HEK293 (cell line): ENCODE results near the gene SRPX.
A peak's percentile ranks its signal among the peaks of the same experiment; 100 is the strongest.

Experiments used
- CTCF ChIA-PET: fragments of 350-600 bp; formaldehyde crosslinking; extraction: SDS; loops from one replicate; lab custom pipeline; 2021; ENCODE audit warnings: antibody characterized with exemption; lab: Yijun Ruan, JAX
- POLR2A ChIA-PET: fragments of 300-600 bp; formaldehyde crosslinking; extraction: SDS; loops from one replicate; lab custom pipeline; 2020; ENCODE audit warnings: antibody characterized with exemption, inconsistent platforms; lab: Yijun Ruan, JAX
- H3K27ac ChIP-seq: fragments of 200-500 bp; sonication (Bioruptor generic); 2 replicates; pipeline ENCODE4 v1.5.1; 2014; ENCODE audit warnings: low read depth, low read length, control low read depth, inconsistent platforms; ENCODE audit errors: extremely low read depth
- H3K36me3 ChIP-seq, 2 experiments: fragments of 200-500 bp in 1 of 2; sonication (Bioruptor generic) in 1 of 2; 1 replicate in 1 of 2; 2 replicates in 1 of 2; pipeline ENCODE4 v1.5.1; 2014 to 2017; ENCODE audit warnings: inconsistent platforms in 2 of 2, low read length in 2 of 2; ENCODE audit not compliant: control insufficient read depth in 2 of 2, insufficient read depth in 1 of 2
- H3K4me1 ChIP-seq: fragments of 200-500 bp; sonication (Bioruptor generic); 2 replicates; pipeline ENCODE4 v1.5.1; 2014; ENCODE audit warnings: mild to moderate bottlenecking, low read length, inconsistent platforms; ENCODE audit not compliant: control insufficient read depth, insufficient read depth
- H3K4me3 ChIP-seq: 2 replicates; pipeline ENCODE4 v1.5.1; 2011; ENCODE audit warnings: low read depth, mild to moderate bottlenecking, control low read depth, low read length, moderate library complexity
- H3K9me3 ChIP-seq: fragments of 200-500 bp; sonication (Bioruptor generic); 2 replicates; pipeline ENCODE4 v1.5.1; 2014; ENCODE audit warnings: low read depth, low read length, inconsistent platforms; ENCODE audit not compliant: control insufficient read depth, insufficient read depth
- EGR2 ChIP-seq: fragments of 450-650 bp; formaldehyde crosslinking; IDR thresholded peaks from 2 replicates; pipeline ENCODE4 v1.5.1; 2016; ENCODE audit warnings: low read depth, missing biosample characterization, missing genetic modification characterization
- HOXC10 ChIP-seq: sonication (generic); formaldehyde crosslinking; IDR thresholded peaks from 2 replicates; pipeline ENCODE4 v1.8.1; 2023; ENCODE audit warnings: mild to moderate bottlenecking, missing genetic modification reagents
- KLF8 ChIP-seq: fragments of 450-650 bp; formaldehyde crosslinking; IDR thresholded peaks from 2 replicates; pipeline ENCODE4 v1.5.1; 2016; ENCODE audit warnings: missing biosample characterization, missing genetic modification characterization
- OSR2 ChIP-seq: fragments of 450-650 bp; formaldehyde crosslinking; IDR thresholded peaks from 2 replicates; pipeline ENCODE4 v1.5.1; 2016; ENCODE audit warnings: missing biosample characterization, missing genetic modification characterization
- SP2 ChIP-seq: fragments of 450-650 bp; formaldehyde crosslinking; IDR thresholded peaks from 2 replicates; pipeline ENCODE4 v1.5.1; 2016; ENCODE audit warnings: missing biosample characterization, missing genetic modification characterization
- SP3 ChIP-seq: fragments of 450-650 bp; formaldehyde crosslinking; IDR thresholded peaks from 2 replicates; pipeline ENCODE4 v1.5.1; 2016; ENCODE audit warnings: missing biosample characterization, missing genetic modification characterization
- ZBTB20 ChIP-seq: fragments of 450-650 bp; formaldehyde crosslinking; IDR thresholded peaks from 2 replicates; pipeline ENCODE4 v1.5.1; 2016; ENCODE audit warnings: missing biosample characterization, missing genetic modification characterization
- ZBTB8A ChIP-seq: fragments of 450-650 bp; formaldehyde crosslinking; IDR thresholded peaks from 2 replicates; pipeline ENCODE4 v1.5.1; 2016; ENCODE audit warnings: missing biosample characterization, missing genetic modification characterization
- ZIC2 ChIP-seq: fragments of 450-650 bp; formaldehyde crosslinking; IDR thresholded peaks from 2 replicates; pipeline ENCODE4 v1.5.1; 2016; ENCODE audit warnings: missing biosample characterization, missing genetic modification characterization
- ZNF211 ChIP-seq: fragments of 450-650 bp; formaldehyde crosslinking; IDR thresholded peaks from 2 replicates; pipeline ENCODE4 v1.5.1; 2016; ENCODE audit warnings: low read depth, missing biosample characterization, missing genetic modification characterization
- ZNF335 ChIP-seq: fragments of 450-650 bp; formaldehyde crosslinking; conservative IDR thresholded peaks from 2 replicates; pipeline ENCODE4 v1.5.1; 2016; ENCODE audit warnings: missing biosample characterization, missing genetic modification characterization
- ZNF37A ChIP-seq: fragments of 450-650 bp; IDR thresholded peaks from 2 replicates; pipeline ENCODE4 v1.5.1; 2018; ENCODE audit warnings: missing biosample characterization, missing genetic modification characterization
- ZNF600 ChIP-seq: fragments of 450-650 bp; formaldehyde crosslinking; IDR thresholded peaks from 2 replicates; pipeline ENCODE4 v1.5.1; 2016; ENCODE audit warnings: missing biosample characterization, missing genetic modification characterization
- ZNF768 ChIP-seq: fragments of 450-650 bp; formaldehyde crosslinking; IDR thresholded peaks from 2 replicates; pipeline ENCODE4 v1.5.1; 2018; ENCODE audit warnings: missing biosample characterization, mild to moderate bottlenecking, missing genetic modification characterization
- ZSCAN23 ChIP-seq: fragments of 450-650 bp; formaldehyde crosslinking; IDR thresholded peaks from 2 replicates; pipeline ENCODE4 v1.5.1; 2016; ENCODE audit warnings: missing biosample characterization, missing genetic modification characterization
- ZXDB ChIP-seq: fragments of 450-650 bp; formaldehyde crosslinking; IDR thresholded peaks from 2 replicates; pipeline ENCODE4 v1.5.1; 2016; ENCODE audit warnings: missing biosample characterization, missing genetic modification characterization
- TF ChIP-seq, protein P1 (sequence below): fragments of 450-650 bp; formaldehyde crosslinking; IDR thresholded peaks from 2 replicates; pipeline ENCODE4 v1.5.1; 2016; ENCODE audit warnings: missing biosample characterization, missing genetic modification characterization
- TF ChIP-seq, protein P2 (sequence below): fragments of 450-650 bp; formaldehyde crosslinking; IDR thresholded peaks from 2 replicates; pipeline ENCODE4 v1.5.1; 2017; ENCODE audit warnings: missing biosample characterization, missing genetic modification characterization
- TF ChIP-seq, protein P3 (sequence below): fragments of 450-650 bp; IDR thresholded peaks from 2 replicates; pipeline ENCODE4 v1.5.1; 2018; ENCODE audit warnings: missing biosample characterization, mild to moderate bottlenecking, missing genetic modification characterization
- TF ChIP-seq, protein P4 (sequence below): sonication (generic); formaldehyde crosslinking; IDR thresholded peaks from 2 replicates; pipeline ENCODE4 v1.8.1; 2022; ENCODE audit warnings: mild to moderate bottlenecking, moderate library complexity, missing genetic modification reagents
- TF ChIP-seq, protein P5 (sequence below): fragments of 450-650 bp; formaldehyde crosslinking; optimal IDR thresholded peaks from 2 replicates; pipeline ENCODE3; 2016; ENCODE audit warnings: missing biosample characterization, mild to moderate bottlenecking, missing genetic modification characterization

SRPX gene, protein sequence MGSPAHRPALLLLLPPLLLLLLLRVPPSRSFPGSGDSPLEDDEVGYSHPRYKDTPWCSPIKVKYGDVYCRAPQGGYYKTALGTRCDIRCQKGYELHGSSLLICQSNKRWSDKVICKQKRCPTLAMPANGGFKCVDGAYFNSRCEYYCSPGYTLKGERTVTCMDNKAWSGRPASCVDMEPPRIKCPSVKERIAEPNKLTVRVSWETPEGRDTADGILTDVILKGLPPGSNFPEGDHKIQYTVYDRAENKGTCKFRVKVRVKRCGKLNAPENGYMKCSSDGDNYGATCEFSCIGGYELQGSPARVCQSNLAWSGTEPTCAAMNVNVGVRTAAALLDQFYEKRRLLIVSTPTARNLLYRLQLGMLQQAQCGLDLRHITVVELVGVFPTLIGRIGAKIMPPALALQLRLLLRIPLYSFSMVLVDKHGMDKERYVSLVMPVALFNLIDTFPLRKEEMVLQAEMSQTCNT

DNA sequence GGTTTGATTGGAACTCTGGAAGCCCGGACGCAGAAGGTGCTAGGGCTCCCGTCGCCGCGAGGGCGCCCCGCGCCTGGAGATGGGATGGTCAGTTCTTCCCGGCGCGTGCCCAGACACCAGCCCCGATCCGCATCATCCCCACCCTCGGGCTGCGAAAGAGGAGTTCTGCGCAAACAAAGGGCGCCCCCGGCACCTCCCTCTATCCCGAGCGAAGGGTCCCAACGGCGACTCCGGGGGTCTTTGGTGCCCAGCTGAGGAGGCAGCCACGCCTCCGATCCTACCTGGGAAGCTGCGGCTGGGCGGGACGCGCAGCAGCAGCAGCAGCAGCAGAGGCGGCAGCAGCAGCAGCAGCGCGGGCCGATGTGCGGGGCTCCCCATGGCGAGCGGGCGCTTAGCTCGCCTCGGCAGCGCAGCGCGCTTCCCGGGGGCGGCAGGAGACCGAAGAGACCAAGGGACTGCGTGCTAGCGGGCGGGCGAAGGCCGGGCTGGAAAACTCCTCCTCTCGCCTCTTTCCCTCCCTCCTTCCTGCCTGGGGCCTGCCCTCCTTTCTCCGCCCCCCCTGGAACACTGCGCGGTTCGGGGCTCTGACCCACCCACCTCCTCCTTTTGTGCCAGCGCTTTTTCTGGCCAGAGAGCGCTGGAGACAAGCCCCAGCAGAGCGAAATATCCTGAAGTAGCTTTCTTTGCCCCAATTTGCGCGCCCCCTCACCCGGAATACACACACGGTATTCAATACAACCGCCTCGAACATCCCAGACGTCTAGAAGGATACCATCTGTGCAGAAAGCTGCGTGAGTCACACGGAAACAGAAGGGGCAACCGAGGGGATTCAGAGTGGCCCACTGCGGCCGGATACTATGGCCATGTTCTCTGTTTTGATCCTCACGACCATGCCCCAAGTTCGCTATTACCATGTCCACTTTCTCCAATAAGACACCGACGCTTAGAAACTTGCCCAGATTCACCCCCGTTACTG is at the start of gene SRPX:
Gene SRPX (minus strand): TSS at position 457 of the 976 bp plus-strand sequence. CDS start 79 bp downstream, at position 378.
- H3K36me3 ChIP-seq: no peaks in the 10 kb centered on the region
- H3K4me3 ChIP-seq: peak within 1 kb of the TSS; percentile 42
- peak within 1 kb of the TSS; percentile 38; the same call in 1 of the 2 replicates for H3K27ac ChIP-seq
- no peaks in the 10 kb centered on the region; the same call in none of the 2 replicates for H3K4me1 ChIP-seq
- CTCF ChIA-PET: interaction anchor here (0.5 to 2.2 kb wide), 9 partner anchors 9 to 763 kb away, joined by 3 to 20 read pairs (median 5); partner anchors contain the start of gene RPGR
- POLR2A ChIA-PET: no interaction called here
- H3K9me3 ChIP-seq: no peaks in the 10 kb centered on the region
- no peak for TF ChIP-seq ZSCAN23 (tag by site-specific recombination)
- TF ChIP-seq EGR2 (tag by site-specific recombination): peak; percentile 52; the same call in 1 of the 2 replicates
- TF ChIP-seq, protein P1, sequence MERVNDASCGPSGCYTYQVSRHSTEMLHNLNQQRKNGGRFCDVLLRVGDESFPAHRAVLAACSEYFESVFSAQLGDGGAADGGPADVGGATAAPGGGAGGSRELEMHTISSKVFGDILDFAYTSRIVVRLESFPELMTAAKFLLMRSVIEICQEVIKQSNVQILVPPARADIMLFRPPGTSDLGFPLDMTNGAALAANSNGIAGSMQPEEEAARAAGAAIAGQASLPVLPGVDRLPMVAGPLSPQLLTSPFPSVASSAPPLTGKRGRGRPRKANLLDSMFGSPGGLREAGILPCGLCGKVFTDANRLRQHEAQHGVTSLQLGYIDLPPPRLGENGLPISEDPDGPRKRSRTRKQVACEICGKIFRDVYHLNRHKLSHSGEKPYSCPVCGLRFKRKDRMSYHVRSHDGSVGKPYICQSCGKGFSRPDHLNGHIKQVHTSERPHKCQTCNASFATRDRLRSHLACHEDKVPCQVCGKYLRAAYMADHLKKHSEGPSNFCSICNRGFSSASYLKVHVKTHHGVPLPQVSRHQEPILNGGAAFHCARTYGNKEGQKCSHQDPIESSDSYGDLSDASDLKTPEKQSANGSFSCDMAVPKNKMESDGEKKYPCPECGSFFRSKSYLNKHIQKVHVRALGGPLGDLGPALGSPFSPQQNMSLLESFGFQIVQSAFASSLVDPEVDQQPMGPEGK: peak; percentile 53; the same call in 1 of the 2 replicates
- TF ChIP-seq SP2 (tag by site-specific recombination): peak; percentile 62
- TF ChIP-seq ZNF37A (tag by site-specific recombination): no peak
- no peak for TF ChIP-seq ZNF768 (tag by site-specific recombination)
- TF ChIP-seq, protein P2, sequence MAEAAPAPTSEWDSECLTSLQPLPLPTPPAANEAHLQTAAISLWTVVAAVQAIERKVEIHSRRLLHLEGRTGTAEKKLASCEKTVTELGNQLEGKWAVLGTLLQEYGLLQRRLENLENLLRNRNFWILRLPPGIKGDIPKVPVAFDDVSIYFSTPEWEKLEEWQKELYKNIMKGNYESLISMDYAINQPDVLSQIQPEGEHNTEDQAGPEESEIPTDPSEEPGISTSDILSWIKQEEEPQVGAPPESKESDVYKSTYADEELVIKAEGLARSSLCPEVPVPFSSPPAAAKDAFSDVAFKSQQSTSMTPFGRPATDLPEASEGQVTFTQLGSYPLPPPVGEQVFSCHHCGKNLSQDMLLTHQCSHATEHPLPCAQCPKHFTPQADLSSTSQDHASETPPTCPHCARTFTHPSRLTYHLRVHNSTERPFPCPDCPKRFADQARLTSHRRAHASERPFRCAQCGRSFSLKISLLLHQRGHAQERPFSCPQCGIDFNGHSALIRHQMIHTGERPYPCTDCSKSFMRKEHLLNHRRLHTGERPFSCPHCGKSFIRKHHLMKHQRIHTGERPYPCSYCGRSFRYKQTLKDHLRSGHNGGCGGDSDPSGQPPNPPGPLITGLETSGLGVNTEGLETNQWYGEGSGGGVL (tag by site-specific recombination): no peak; the same call in 1 of the 2 replicates
- peak; percentile 54 for TF ChIP-seq SP3 (tag by site-specific recombination)
- no peak for TF ChIP-seq ZXDB
- TF ChIP-seq ZNF335 (tag by site-specific recombination): peak; percentile 73
- TF ChIP-seq, protein P3, sequence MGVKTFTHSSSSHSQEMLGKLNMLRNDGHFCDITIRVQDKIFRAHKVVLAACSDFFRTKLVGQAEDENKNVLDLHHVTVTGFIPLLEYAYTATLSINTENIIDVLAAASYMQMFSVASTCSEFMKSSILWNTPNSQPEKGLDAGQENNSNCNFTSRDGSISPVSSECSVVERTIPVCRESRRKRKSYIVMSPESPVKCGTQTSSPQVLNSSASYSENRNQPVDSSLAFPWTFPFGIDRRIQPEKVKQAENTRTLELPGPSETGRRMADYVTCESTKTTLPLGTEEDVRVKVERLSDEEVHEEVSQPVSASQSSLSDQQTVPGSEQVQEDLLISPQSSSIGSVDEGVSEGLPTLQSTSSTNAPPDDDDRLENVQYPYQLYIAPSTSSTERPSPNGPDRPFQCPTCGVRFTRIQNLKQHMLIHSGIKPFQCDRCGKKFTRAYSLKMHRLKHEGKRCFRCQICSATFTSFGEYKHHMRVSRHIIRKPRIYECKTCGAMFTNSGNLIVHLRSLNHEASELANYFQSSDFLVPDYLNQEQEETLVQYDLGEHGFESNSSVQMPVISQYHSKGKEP (tag by site-specific recombination): 0 out of 2 replicates have a peak, but pooled peaks have one; percentile 44
- TF ChIP-seq OSR2 (tag by site-specific recombination): peak; percentile 65
- TF ChIP-seq ZIC2 (tag by site-specific recombination): peak; percentile 77
- TF ChIP-seq, protein P4, sequence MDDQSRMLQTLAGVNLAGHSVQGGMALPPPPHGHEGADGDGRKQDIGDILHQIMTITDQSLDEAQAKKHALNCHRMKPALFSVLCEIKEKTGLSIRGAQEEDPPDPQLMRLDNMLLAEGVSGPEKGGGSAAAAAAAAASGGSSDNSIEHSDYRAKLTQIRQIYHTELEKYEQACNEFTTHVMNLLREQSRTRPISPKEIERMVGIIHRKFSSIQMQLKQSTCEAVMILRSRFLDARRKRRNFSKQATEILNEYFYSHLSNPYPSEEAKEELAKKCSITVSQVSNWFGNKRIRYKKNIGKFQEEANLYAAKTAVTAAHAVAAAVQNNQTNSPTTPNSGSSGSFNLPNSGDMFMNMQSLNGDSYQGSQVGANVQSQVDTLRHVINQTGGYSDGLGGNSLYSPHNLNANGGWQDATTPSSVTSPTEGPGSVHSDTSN (CRISPR knock-in tag): 0 out of 2 replicates have a peak, but pooled peaks have one; percentile 6
- TF ChIP-seq HOXC10 (CRISPR knock-in tag): no peak
- TF ChIP-seq ZNF211 (tag by site-specific recombination): no peak
- peak; percentile 63; the same call in 1 of the 2 replicates for TF ChIP-seq ZBTB8A (tag by site-specific recombination)
- TF ChIP-seq ZBTB20 (tag by site-specific recombination): peak; percentile 65; the same call in 1 of the 2 replicates
- TF ChIP-seq, protein P5, sequence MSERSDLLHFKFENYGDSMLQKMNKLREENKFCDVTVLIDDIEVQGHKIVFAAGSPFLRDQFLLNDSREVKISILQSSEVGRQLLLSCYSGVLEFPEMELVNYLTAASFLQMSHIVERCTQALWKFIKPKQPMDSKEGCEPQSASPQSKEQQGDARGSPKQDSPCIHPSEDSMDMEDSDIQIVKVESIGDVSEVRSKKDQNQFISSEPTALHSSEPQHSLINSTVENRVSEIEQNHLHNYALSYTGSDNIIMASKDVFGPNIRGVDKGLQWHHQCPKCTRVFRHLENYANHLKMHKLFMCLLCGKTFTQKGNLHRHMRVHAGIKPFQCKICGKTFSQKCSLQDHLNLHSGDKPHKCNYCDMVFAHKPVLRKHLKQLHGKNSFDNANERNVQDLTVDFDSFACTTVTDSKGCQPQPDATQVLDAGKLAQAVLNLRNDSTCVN (tag by site-specific recombination): peak; percentile 72
- TF ChIP-seq ZNF600 (tag by site-specific recombination): peak; percentile 61; the same call in 1 of the 2 replicates
- TF ChIP-seq KLF8 (tag by site-specific recombination): no peak
